ENCODE data around the gene GARIN3. TPM values are rescaled to one million over a fixed set of nuclear protein-coding genes. Genes with fewer than 3 reads are reported as not detected.

GARIN3 gene
- total RNA-seq, 1 experiment from 2014 or later = not detected

GRCh38 chr5:157172403-157172802 lies 6.3 kb upstream of the GARIN3 start:
- no TSS peak for BruUV-seq (replicated peaks)
- no peak overlapping the region for H2AFZ ChIP-seq
- no peak overlapping the region for H3K4me3 ChIP-seq
- no peak overlapping the region for H3K4me2 ChIP-seq
- no peaks in the 10 kb centered on the region for H4K20me1 ChIP-seq (ENCODE audit: insufficient read depth)
- ChIA-PET CTCF (no interaction called here), POLR2A (ENCODE audit: unreplicated experiment) (no interaction called here)
- intact Hi-C loops (cut with micrococcal nuclease; ENCODE audit: unreplicated experiment) = no loop called here
- H3K27me3 ChIP-seq (ENCODE audit: insufficient read depth, low read depth) = peaks cover 82% of the 10 kb centered on the region
- no peaks in the 10 kb centered on the region for H3K36me3 ChIP-seq (ENCODE audit: low read depth)
- no peaks in the 10 kb centered on the region for H3F3A ChIP-seq (ENCODE audit: insufficient read depth, low read depth)
- H3K79me2 ChIP-seq (ENCODE audit: low read depth) = no peaks in the 10 kb centered on the region
- no peak for TF ChIP-seq CTCF (conservative IDR thresholded peaks at IDR 0.05)
- TF ChIP-seq EZH2 (IDR thresholded peaks at IDR 0.05; ENCODE audit: low read depth) = no peak
- H3K27ac ChIP-seq = no peak overlapping the region
- H3K4me1 ChIP-seq (replicated peaks; ENCODE audit: insufficient read depth) = no peaks in the 10 kb centered on the region
- H3K9me3 ChIP-seq (ENCODE audit: insufficient read depth, low read depth) = no peaks in the 10 kb centered on the region
- DNase-seq = no peak
- no peaks in the 10 kb centered on the region for H3K9me2 ChIP-seq (ENCODE audit: insufficient read depth)

DNA sequence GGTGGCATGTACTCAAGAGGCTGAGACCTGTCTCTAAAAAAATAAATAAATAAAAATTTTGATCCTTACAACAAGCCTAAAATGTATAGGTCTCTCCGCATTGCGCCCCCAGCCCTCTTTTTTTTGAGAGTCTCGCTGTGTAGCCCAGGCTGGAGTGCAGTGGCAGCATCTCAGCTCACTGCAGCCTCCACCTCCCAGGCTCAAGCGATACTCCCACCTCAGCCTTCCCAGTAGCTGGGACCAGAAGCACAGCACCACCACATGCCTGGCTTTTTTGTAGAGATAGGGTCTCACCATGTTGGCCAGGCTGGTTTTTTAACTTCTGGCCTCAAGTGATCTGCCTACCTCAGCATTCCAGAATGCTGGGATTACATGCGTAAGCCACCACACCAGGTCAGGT lies 2.2 kb upstream of the GARIN3 start:
- Histone ChIP-seq H3K79me2 (ENCODE audit: low read depth) (no peaks in the 10 kb centered on the region), H3K9me3 (ENCODE audit: insufficient read depth, low read depth) (no peaks in the 10 kb centered on the region), H3K27me3 (ENCODE audit: insufficient read depth, low read depth) (peaks cover 85% of the 10 kb centered on the region), H2AFZ (no peak overlapping the region), H3K4me3 (no peak overlapping the region), H3K9me2 (ENCODE audit: insufficient read depth) (no peaks in the 10 kb centered on the region), H4K20me1 (ENCODE audit: insufficient read depth) (no peaks in the 10 kb centered on the region), H3K27ac (no peak overlapping the region), H3K36me3 (ENCODE audit: low read depth) (no peaks in the 10 kb centered on the region), H3K4me2 (no peak overlapping the region), H3F3A (ENCODE audit: insufficient read depth, low read depth) (no peaks in the 10 kb centered on the region), H3K4me1 (replicated peaks; ENCODE audit: insufficient read depth) (no peaks in the 10 kb centered on the region)
- TF ChIP-seq EZH2 (IDR thresholded peaks at IDR 0.05; ENCODE audit: low read depth) (no peak), CTCF (conservative IDR thresholded peaks at IDR 0.05) (no peak)
- BruUV-seq (replicated peaks) = no TSS peak
- DNase-seq = no peak
- POLR2A ChIA-PET (ENCODE audit: unreplicated experiment) = no interaction called here
- intact Hi-C loops (cut with micrococcal nuclease; ENCODE audit: unreplicated experiment) = no loop called here
- CTCF ChIA-PET = no interaction called here

DNA sequence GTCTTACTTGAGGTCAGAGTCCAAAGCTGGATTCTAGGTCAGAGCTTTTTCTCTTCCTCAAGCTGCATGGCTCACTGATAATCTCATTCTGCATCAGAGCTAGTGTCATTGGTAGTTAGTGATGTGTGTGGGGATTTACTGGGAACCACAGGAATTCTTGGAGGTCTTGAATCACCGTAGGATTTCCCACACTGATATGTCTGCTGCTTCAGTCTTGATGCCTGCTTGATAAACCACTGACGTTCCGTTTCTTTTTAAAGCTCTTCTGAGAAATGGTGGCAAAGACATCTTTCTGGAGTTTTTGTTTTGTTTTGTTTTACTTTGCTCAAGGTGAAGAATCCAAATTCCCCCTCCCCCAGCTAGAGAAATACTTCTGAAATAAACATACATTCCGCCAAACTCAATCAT lies 1.2 kb upstream of the GARIN3 start:
- BruUV-seq (replicated peaks) = no TSS peak
- peaks cover 85% of the 10 kb centered on the region for H3K27me3 ChIP-seq (ENCODE audit: insufficient read depth, low read depth)
- intact Hi-C loops (cut with micrococcal nuclease; ENCODE audit: unreplicated experiment) = no loop called here
- no peaks in the 10 kb centered on the region for H3K9me2 ChIP-seq (ENCODE audit: insufficient read depth)
- no peak overlapping the region for H3K27ac ChIP-seq
- no peaks in the 10 kb centered on the region for H3K9me3 ChIP-seq (ENCODE audit: insufficient read depth, low read depth)
- no peak for DNase-seq
- no peaks in the 10 kb centered on the region for H3K4me1 ChIP-seq (replicated peaks; ENCODE audit: insufficient read depth)
- POLR2A ChIA-PET (ENCODE audit: unreplicated experiment) = no interaction called here
- no peak overlapping the region for H2AFZ ChIP-seq
- no peaks in the 10 kb centered on the region for H3K79me2 ChIP-seq (ENCODE audit: low read depth)
- no peak overlapping the region for H3K4me2 ChIP-seq
- no peak overlapping the region for H3K4me3 ChIP-seq
- no peaks in the 10 kb centered on the region for H3F3A ChIP-seq (ENCODE audit: insufficient read depth, low read depth)
- H3K36me3 ChIP-seq (ENCODE audit: low read depth) = no peaks in the 10 kb centered on the region
- no peaks in the 10 kb centered on the region for H4K20me1 ChIP-seq (ENCODE audit: insufficient read depth)
- TF ChIP-seq CTCF (conservative IDR thresholded peaks at IDR 0.05) (no peak), EZH2 (IDR thresholded peaks at IDR 0.05; ENCODE audit: low read depth) (no peak)
- CTCF ChIA-PET = no interaction called here

Data from PC-9 (cell line).